ENCODE measurements around the gene FABP1.

Gene FABP1

GRCh38 chr2:88077080-88077479 is 50.8 kb downstream of the FABP1 start:
- DNase-seq, result no peak

GRCh38 chr2:88074854-88075292 is 53.0 kb downstream of the FABP1 start:
- no peak for DNase-seq

GRCh38 chr2:88074150-88074549 is 53.7 kb downstream of the FABP1 start:
- no peak for DNase-seq

Data from NCI-H1930 (cell line).